HEK293 (cell line): Measurements from ENCODE around the gene AP3B1.

Experiments used
- CTCF ChIA-PET: fragments of 350-600 bp; formaldehyde crosslinking; extraction: SDS; loops from one replicate; lab custom pipeline; 2021; ENCODE audit warnings: antibody characterized with exemption; lab: Yijun Ruan, JAX
- POLR2A ChIA-PET: fragments of 300-600 bp; formaldehyde crosslinking; extraction: SDS; loops from one replicate; lab custom pipeline; 2020; ENCODE audit warnings: antibody characterized with exemption, inconsistent platforms; lab: Yijun Ruan, JAX
- H3K27ac ChIP-seq: fragments of 200-500 bp; sonication (Bioruptor generic); 2 replicates; pipeline ENCODE4 v1.5.1; 2014; ENCODE audit warnings: low read depth, low read length, control low read depth, inconsistent platforms; ENCODE audit errors: extremely low read depth
- H3K36me3 ChIP-seq, 2 experiments: fragments of 200-500 bp in 1 of 2; sonication (Bioruptor generic) in 1 of 2; 1 replicate in 1 of 2; 2 replicates in 1 of 2; pipeline ENCODE4 v1.5.1; 2014 to 2017; ENCODE audit warnings: inconsistent platforms in 2 of 2, low read length in 2 of 2; ENCODE audit not compliant: control insufficient read depth in 2 of 2, insufficient read depth in 1 of 2
- H3K4me1 ChIP-seq: fragments of 200-500 bp; sonication (Bioruptor generic); 2 replicates; pipeline ENCODE4 v1.5.1; 2014; ENCODE audit warnings: mild to moderate bottlenecking, low read length, inconsistent platforms; ENCODE audit not compliant: control insufficient read depth, insufficient read depth
- H3K4me3 ChIP-seq: 2 replicates; pipeline ENCODE4 v1.5.1; 2011; ENCODE audit warnings: low read depth, mild to moderate bottlenecking, control low read depth, low read length, moderate library complexity
- H3K9me3 ChIP-seq: fragments of 200-500 bp; sonication (Bioruptor generic); 2 replicates; pipeline ENCODE4 v1.5.1; 2014; ENCODE audit warnings: low read depth, low read length, inconsistent platforms; ENCODE audit not compliant: control insufficient read depth, insufficient read depth
- BCL11B ChIP-seq: fragments of 450-650 bp; formaldehyde crosslinking; IDR thresholded peaks from 2 replicates; pipeline ENCODE4 v1.5.1; 2016; ENCODE audit warnings: low read depth, missing biosample characterization, missing genetic modification characterization
- GLI4 ChIP-seq: fragments of 450-650 bp; formaldehyde crosslinking; IDR thresholded peaks from 2 replicates; pipeline ENCODE4 v1.5.1; 2016; ENCODE audit warnings: missing biosample characterization, missing genetic modification characterization
- GLIS1 ChIP-seq: fragments of 450-650 bp; formaldehyde crosslinking; IDR thresholded peaks from 2 replicates; pipeline ENCODE4 v1.5.1; 2016; ENCODE audit warnings: missing biosample characterization, missing genetic modification characterization
- HOXA7 ChIP-seq: sonication (generic); formaldehyde crosslinking; IDR thresholded peaks from 2 replicates; pipeline ENCODE4 v1.8.1; 2022; ENCODE audit warnings: missing genetic modification reagents, borderline replicate concordance
- REPIN1 ChIP-seq: fragments of 450-650 bp; formaldehyde crosslinking; IDR thresholded peaks from 2 replicates; pipeline ENCODE4 v1.5.1; 2017; ENCODE audit warnings: missing biosample characterization, missing genetic modification characterization, low read depth
- ZBTB11 ChIP-seq: fragments of 450-650 bp; formaldehyde crosslinking; conservative IDR thresholded peaks from 2 replicates; pipeline ENCODE4 v1.5.1; 2016; ENCODE audit warnings: low read depth, missing biosample characterization, missing genetic modification characterization
- ZBTB20 ChIP-seq: fragments of 450-650 bp; formaldehyde crosslinking; IDR thresholded peaks from 2 replicates; pipeline ENCODE4 v1.5.1; 2016; ENCODE audit warnings: missing biosample characterization, missing genetic modification characterization
- ZBTB21 ChIP-seq: fragments of 450-650 bp; formaldehyde crosslinking; IDR thresholded peaks from 2 replicates; pipeline ENCODE4 v1.5.1; 2017; ENCODE audit warnings: missing biosample characterization, missing genetic modification characterization
- ZNF148 ChIP-seq: fragments of 450-650 bp; formaldehyde crosslinking; IDR thresholded peaks from 2 replicates; pipeline ENCODE4 v1.5.0; 2017; ENCODE audit warnings: missing biosample characterization, missing genetic modification characterization, borderline replicate concordance
- ZNF169 ChIP-seq: fragments of 450-650 bp; formaldehyde crosslinking; IDR thresholded peaks from 2 replicates; pipeline ENCODE4 v1.5.1; 2016; ENCODE audit warnings: missing biosample characterization, missing genetic modification characterization
- ZNF174 ChIP-seq: fragments of 450-650 bp; formaldehyde crosslinking; IDR thresholded peaks from 2 replicates; pipeline ENCODE4 v1.5.0; 2017; ENCODE audit warnings: missing biosample characterization, mild to moderate bottlenecking, missing genetic modification characterization
- ZNF335 ChIP-seq: fragments of 450-650 bp; formaldehyde crosslinking; conservative IDR thresholded peaks from 2 replicates; pipeline ENCODE4 v1.5.1; 2016; ENCODE audit warnings: missing biosample characterization, missing genetic modification characterization
- ZNF341 ChIP-seq: fragments of 450-650 bp; formaldehyde crosslinking; IDR thresholded peaks from 2 replicates; pipeline ENCODE4; 2016; ENCODE audit warnings: low read depth, missing biosample characterization, missing genetic modification characterization
- ZNF354C ChIP-seq: fragments of 450-650 bp; formaldehyde crosslinking; IDR thresholded peaks from 2 replicates; pipeline ENCODE4 v1.5.1; 2016; ENCODE audit warnings: missing biosample characterization, missing genetic modification characterization, low read depth, borderline replicate concordance
- ZNF366 ChIP-seq: fragments of 450-650 bp; formaldehyde crosslinking; conservative IDR thresholded peaks from 2 replicates; pipeline ENCODE4 v1.5.1; 2016; ENCODE audit warnings: missing biosample characterization, missing genetic modification characterization
- ZNF433 ChIP-seq: fragments of 450-650 bp; formaldehyde crosslinking; IDR thresholded peaks from 2 replicates; pipeline ENCODE4 v1.5.1; 2016; ENCODE audit warnings: missing biosample characterization, missing genetic modification characterization, low read depth
- ZNF473 ChIP-seq: fragments of 450-650 bp; formaldehyde crosslinking; IDR thresholded peaks from 2 replicates; pipeline ENCODE4 v1.5.1; 2017; ENCODE audit warnings: missing biosample characterization, missing genetic modification characterization
- ZNF626 ChIP-seq: fragments of 450-650 bp; sonication (Bioruptor Pico); formaldehyde crosslinking; IDR thresholded peaks from 2 replicates; pipeline ENCODE4 v1.5.1; 2018; ENCODE audit warnings: missing biosample characterization, missing genetic modification characterization, inconsistent platforms
- ZNF664 ChIP-seq: fragments of 450-650 bp; formaldehyde crosslinking; IDR thresholded peaks from 2 replicates; pipeline ENCODE4 v1.5.1; 2016; ENCODE audit warnings: missing biosample characterization, missing genetic modification characterization
- ZNF768 ChIP-seq: fragments of 450-650 bp; formaldehyde crosslinking; IDR thresholded peaks from 2 replicates; pipeline ENCODE4 v1.5.1; 2018; ENCODE audit warnings: missing biosample characterization, mild to moderate bottlenecking, missing genetic modification characterization
- ZNF830 ChIP-seq: fragments of 450-650 bp; IDR thresholded peaks from 2 replicates; pipeline ENCODE4 v1.5.0; 2018; ENCODE audit warnings: missing biosample characterization, missing genetic modification characterization, low read depth, mild to moderate bottlenecking, moderate library complexity
- ZNF837 ChIP-seq: fragments of 450-650 bp; formaldehyde crosslinking; IDR thresholded peaks from 2 replicates; pipeline ENCODE4 v1.5.1; 2016; ENCODE audit warnings: missing biosample characterization, missing genetic modification characterization
- ZSCAN23 ChIP-seq: fragments of 450-650 bp; formaldehyde crosslinking; IDR thresholded peaks from 2 replicates; pipeline ENCODE4 v1.5.1; 2016; ENCODE audit warnings: missing biosample characterization, missing genetic modification characterization

Gene AP3B1

GRCh38 chr5:78287169-78287568 is 7.3 kb downstream of the AP3B1 start:
- Histone ChIP-seq H3K4me1 (peaks cover 11% of the 10 kb centered on the region; the same call in 1 of the 2 replicates), H3K9me3 (no peaks in the 10 kb centered on the region), H3K27ac (no peak overlapping the region), H3K4me3 (no peak overlapping the region), H3K36me3 (no peaks in the 10 kb centered on the region)
- TF ChIP-seq ZBTB21 (tag by site-specific recombination) (no peak), HOXA7 (no peak), ZNF148 (tag by site-specific recombination) (no peak), ZNF341 (no peak), REPIN1 (tag by site-specific recombination) (no peak), ZNF473 (tag by site-specific recombination) (no peak), BCL11B (tag by site-specific recombination) (no peak)
- ChIA-PET POLR2A (no interaction called here), CTCF (interaction anchor here (0.6 to 0.9 kb wide), 2 partner anchors 14 to 275 kb away, joined by 3 read pairs; no protein-coding TSS in a partner anchor)

GRCh38 chr5:78286290-78286689 is 8.2 kb downstream of the AP3B1 start:
- CTCF ChIA-PET, result no interaction called here
- H3K4me3 ChIP-seq, result no peak overlapping the region
- H3K4me1 ChIP-seq, result peaks cover 11% of the 10 kb centered on the region; the same call in 1 of the 2 replicates
- no peak overlapping the region for H3K27ac ChIP-seq
- no peak for TF ChIP-seq ZNF354C
- no peak for TF ChIP-seq ZNF768 (tag by site-specific recombination)
- no peak for TF ChIP-seq ZBTB20 (tag by site-specific recombination)
- no peak for TF ChIP-seq ZBTB11 (tag by site-specific recombination)
- TF ChIP-seq ZNF433 (tag by site-specific recombination), result no peak
- TF ChIP-seq ZNF335 (tag by site-specific recombination), result no peak
- TF ChIP-seq ZSCAN23 (tag by site-specific recombination), result no peak
- no peak for TF ChIP-seq ZNF169 (tag by site-specific recombination)
- TF ChIP-seq ZNF626 (tag by site-specific recombination), result no peak
- no peak for TF ChIP-seq ZNF174 (tag by site-specific recombination)
- TF ChIP-seq GLI4, result no peak
- TF ChIP-seq ZNF664 (tag by site-specific recombination), result no peak
- TF ChIP-seq ZNF830, result no peak
- no peak for TF ChIP-seq ZNF366 (tag by site-specific recombination)
- no peak for TF ChIP-seq REPIN1 (tag by site-specific recombination)
- TF ChIP-seq GLIS1 (tag by site-specific recombination), result no peak
- no peak for TF ChIP-seq ZNF837
- H3K9me3 ChIP-seq, result no peaks in the 10 kb centered on the region
- POLR2A ChIA-PET, result no interaction called here
- no peaks in the 10 kb centered on the region for H3K36me3 ChIP-seq
